GM18507 (cell line): ENCODE measurements around the gene SPAG4.

Source experiments
- DNase-seq: peaks from one replicate; pipeline ENCODE4 v3.0.0; 2011; ENCODE audit warnings: low read depth; ENCODE audit not compliant: insufficient read length; ENCODE audit errors: extremely low spot score
- FAIRE-seq: peaks from 2 replicates; lab custom pipeline; 2011; peaks lifted over from hg19 to GRCh38; lab: Jason Lieb, UNC

Gene SPAG4

GRCh38 chr20:35651958-35652357 lies 36.3 kb downstream of the SPAG4 start:
- FAIRE-seq (no peak), DNase-seq (no peak)

DNA sequence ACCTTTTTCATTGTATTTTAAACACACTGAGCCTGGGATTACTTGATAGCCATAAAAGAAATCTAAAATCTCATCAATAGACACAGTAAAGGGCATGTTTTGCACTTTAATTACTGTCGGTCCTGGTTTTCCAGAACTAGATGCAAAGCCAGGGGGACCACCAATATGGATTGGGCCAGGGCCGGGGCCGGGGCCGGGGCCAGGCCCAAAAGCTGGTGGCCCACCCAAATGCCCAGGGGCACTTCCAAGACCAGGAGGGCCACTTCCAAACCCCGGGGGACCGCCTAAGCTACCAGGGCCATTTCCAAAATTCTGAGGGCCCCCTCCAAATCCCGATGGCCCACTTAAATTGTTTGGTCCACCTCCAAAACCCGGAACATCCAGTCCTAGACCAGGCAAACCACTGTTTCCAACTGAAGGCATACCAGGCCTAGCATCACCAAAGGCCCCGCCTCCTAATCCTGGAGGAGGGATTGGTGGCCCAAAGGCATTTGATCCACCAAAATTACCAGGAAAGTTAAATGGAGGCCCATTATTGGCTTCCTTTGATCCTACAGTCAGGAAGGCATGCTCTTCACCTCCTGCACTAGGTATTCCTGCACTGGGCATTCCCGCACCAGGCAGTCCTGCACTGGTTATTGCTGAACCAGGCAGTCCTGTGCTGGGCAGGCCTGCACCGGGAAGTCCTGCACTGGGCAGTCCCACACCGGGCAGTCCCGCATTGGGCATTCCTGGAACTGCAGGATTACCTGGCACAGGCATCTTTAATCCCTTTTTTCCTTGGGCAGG lies 37.2 kb downstream of the SPAG4 start:
- FAIRE-seq = no peak
- no peak for DNase-seq

DNA sequence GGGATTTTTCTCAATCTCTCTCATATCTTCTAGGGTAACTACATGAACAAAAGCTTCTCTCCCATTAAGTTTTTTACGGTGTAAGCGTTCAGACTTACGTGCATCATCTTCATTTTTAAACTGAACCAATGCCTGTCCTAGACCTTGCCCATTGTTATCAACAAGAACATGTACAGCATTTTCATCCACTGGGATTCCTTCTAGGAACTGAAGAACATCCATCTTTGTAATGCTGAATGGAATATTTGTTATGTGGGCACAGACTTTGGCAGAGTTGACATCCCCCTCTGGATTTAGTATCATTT lies 37.8 kb downstream of the SPAG4 start:
- DNase-seq = no peak
- no peak for FAIRE-seq

GRCh38 chr20:35653893-35654292 lies 38.3 kb downstream of the SPAG4 start:
- no peak for FAIRE-seq

GRCh38 chr20:35654415-35654814 lies 38.8 kb downstream of the SPAG4 start:
- FAIRE-seq (no peak), DNase-seq (no peak)

More at GRCh38 chr20:35653893-35654292, 38.3 kb downstream of the SPAG4 start:
- DNase-seq = no peak

- no peak for FAIRE-seq
- DNase-seq = no peak
Observed at GRCh38 chr20:35657271-35657670, 41.6 kb downstream of the SPAG4 start.

DNA sequence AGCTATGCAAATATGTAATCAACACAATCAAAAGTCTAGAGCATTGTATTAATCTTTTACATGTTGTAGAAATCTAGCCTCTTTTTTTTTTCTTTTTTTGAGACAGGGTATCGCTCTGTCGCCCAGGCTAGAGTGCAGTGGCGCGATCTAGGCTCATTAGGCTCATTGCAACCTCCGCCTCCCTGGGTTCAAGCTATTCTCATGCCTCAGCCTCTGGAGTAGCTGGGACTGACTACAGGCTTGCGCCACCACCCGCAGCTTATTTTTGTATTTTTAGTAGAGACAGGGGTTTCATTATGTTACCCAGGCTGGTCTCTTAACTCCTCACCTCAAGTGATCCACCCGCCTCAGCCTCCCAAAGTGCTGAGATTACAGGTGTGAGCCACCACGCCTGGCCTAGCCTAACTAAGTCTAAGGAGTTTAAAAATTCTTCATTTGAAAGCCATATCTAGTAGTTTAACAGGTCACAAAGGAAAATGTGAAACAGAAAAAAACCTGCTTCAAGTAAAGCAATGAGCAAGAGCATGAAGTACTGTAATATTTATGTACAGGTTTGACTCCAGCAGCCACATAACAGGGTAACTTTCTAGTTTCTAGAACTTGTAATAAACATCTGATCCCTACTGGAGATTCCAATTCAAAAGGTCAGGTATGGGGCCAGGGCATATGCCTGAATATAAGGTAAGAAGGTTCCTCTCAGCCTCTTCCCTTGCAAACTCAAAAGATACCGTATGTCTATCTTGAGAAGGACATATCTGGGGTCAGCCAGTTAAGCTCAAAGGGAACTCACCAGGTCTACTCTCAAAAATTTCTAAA lies 44.7 kb downstream of the SPAG4 start:
- DNase-seq (no peak), FAIRE-seq (no peak)

DNA sequence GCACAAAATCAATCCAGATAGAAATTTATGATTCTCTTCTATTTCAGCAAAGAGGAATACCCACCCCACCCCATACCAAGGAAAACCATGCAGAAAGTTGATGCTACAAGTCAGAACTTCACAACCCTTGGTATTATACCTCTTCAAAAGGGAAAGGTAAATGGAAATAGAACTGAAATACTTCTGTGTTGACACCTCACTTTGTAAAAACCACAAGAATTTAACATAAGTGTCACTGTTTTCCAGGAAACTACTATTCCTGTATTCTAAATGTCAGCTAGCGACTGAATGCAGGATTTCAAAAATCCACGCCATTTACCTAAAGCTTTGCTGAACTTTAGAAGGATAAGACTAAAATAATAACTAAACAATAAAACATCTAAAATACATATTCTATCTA lies 45.4 kb downstream of the SPAG4 start:
- no peak for FAIRE-seq
- no peak for DNase-seq

DNA sequence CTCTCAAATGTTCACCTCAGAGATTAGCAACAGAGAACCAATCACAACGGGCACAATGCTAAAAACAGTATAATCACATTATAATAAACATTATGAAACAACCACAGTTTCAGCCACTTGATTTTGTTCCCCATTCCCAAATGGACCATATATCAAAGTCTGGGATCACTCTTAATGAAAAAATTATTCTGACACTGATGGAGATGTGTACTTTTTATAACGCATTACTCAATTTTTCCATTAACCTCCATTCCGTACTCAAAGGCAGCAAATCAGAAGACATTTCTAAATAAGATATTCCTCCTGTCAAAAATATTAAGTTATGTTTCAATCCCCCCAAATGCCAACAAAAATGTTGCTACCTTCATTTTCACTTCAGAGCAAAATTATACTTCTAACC lies 46.3 kb downstream of the SPAG4 start:
- no peak for DNase-seq
- FAIRE-seq = no peak

- DNase-seq = no peak
- no peak for FAIRE-seq
Observed at GRCh38 chr20:35662551-35662950, 46.9 kb downstream of the SPAG4 start.

DNA sequence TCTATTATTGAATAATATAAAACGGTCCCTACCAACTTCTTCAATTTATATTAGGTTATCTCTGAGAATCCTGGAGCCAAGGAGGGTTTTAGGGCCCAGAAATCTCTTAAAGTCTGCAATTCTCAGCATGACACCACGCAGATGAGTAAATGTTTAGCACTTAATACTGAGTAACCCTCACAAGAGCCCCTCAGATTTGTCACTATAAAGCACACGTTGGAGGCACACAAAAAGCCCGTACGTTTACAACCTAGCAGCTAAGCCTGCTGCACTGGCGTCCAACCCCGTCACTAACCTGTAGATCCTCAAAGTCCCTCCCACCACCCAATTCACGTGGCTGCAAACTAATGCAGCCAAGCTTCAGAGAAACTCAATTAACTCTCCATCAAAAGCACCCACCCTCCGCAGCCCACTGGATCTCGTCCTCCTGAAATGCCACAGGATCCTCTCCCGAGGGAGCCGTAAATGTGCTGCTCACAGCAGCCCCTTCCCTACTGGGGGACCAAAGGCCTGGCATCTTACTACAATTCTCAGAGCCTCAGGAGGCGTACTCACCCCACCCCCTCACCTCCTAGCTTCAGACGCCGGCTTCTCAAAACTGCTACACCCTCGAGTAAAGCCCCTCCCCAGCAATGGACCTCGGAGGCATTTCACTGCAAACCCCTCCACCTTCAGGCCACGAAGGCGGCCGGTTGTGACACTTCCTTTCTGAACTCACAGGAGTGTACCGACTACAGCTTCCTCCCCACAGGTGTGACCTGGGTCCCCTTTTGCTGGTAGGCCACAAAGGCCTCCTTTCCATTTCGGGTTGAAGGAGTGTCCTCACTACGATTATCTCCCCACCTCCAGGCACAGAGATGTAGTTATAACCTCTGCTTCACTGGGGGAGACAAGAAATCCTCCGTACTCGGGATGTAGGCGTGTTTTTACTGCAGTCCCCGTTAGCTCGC lies 48.2 kb downstream of the SPAG4 start:
- FAIRE-seq = peak; percentile 64
- DNase-seq = peak; percentile 17

GRCh38 chr20:35664466-35665206 lies 49.0 kb downstream of the SPAG4 start, which contains the start of the genes CPNE1 and RBM12:
TSS of gene CPNE1 (minus strand) at chr20:35664900. CDS start at chr20:35632923, 31,977 bp downstream.
TSS of gene RBM12 (minus strand) at chr20:35664900. CDS start at chr20:35655322, 9,578 bp downstream.
- FAIRE-seq (peak; percentile 92), DNase-seq (peak; percentile 96)

DNA sequence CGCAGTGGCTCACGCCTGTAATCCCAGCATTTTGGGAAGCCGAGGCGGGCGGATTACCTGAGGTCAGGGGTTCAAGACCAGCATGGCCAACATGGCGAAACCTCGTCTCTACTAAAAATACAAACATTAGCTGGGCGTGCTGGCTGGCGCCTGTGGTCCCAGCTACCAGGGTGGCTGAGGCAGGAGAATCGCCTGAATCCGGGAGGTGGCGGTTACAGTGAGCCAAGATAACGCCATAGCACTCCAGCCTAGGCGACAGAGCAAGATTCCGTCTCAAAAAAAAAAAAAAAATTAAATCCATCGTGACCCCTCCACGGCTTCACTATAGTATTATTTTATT lies 50.3 kb downstream of the SPAG4 start:
- no peak for DNase-seq

GRCh38 chr20:35669221-35669620 lies 53.6 kb downstream of the SPAG4 start:
- DNase-seq (no peak), FAIRE-seq (no peak)

More for the DNA sequence above, 50.3 kb downstream of the SPAG4 start:
- FAIRE-seq = no peak

GRCh38 chr20:35669681-35670080 lies 54.1 kb downstream of the SPAG4 start:
- FAIRE-seq = no peak
- DNase-seq = no peak
